NCI-H82 treated with DMSO at 0.1 percent for 48 hours (cell line): ENCODE results near the gene PGPEP1.
"Not testable (repeated sequence)": the region's sequence is repeated elsewhere in the genome, so short reads cannot be mapped to it uniquely, and the experiment has no call there.

Experiments
- DNase-seq: peaks from one replicate; lab custom pipeline; 2025; ENCODE audit not compliant: unreplicated experiment; lab: John Stamatoyannopoulos, UW

Gene PGPEP1

GRCh38 chr19:18389726-18390064 is 49.3 kb downstream of the PGPEP1 start:
- no peak for DNase-seq

GRCh38 chr19:18390065-18390907 is 49.9 kb downstream of the PGPEP1 start:
- DNase-seq: peak; percentile 74

DNA sequence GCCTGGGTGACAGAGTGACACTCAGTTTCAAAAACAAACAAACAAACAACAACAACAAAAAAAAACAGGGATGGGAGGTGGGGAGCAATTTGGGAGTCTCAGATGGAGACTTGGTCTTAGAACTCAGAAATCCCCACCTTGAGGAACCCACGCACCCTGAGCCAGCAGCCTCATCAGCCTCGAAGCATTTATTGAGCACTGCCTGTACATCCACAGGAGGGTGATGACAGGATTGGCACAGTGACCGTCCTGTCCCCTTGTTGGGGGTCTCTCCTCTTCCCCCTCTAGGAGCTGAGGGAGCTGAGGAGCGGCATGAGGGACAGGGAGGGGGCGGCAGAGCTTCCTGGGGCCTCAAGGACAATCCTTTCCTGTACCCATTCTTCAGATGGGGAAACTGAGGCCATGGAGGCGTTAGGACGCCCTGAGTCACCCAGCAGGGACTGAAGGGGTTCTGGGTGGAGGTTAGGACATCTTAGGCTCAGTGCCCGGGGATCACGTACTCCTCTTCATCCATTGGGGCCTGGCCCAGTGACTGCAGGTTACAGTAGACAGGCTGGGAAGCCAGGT is 51.2 kb downstream of the PGPEP1 start:
- no peak for DNase-seq

DNA sequence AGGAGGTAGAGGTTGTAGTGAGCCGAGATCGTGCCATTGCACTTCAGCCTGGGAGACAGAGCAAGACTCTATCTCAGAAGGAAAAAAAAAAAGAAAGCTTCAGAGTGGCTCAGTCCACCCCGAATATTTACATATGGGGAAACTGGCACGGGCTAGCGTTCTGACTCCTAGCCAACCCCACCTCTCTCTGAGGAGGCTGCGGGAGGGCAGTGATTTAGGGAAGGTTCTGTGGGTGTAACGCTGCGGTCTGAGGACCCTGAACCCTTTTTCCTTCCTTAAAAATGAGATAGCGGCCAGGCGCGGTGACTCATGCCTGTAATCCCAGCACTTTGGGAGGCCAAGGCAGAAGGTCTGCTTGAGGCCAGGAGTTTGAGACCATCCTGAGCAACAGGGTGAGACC is 52.0 kb downstream of the PGPEP1 start:
- DNase-seq: no peak

- DNase-seq: no peak
Measured at GRCh38 chr19:18392926-18393325, 52.5 kb downstream of the PGPEP1 start.

DNA sequence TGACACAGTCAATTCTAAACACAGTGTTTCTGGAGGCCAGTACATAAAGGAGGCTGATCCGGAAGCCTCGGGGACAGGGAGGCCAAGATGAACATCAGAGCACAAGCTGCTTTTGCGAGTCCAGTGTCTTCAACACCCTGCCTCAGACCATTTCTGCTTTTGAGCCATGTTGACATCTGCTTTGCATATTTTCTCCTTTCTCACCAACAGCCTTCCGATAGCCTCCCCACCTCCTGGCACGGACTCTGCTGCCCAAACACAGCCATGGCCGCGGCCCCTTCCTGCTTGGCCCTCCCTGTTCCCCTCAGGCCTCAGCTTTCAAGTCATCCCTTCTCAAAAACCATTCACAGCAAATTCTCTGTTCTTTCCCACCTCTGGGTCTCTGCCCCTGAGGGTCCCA is 53.4 kb downstream of the PGPEP1 start:
- DNase-seq: no peak

DNA sequence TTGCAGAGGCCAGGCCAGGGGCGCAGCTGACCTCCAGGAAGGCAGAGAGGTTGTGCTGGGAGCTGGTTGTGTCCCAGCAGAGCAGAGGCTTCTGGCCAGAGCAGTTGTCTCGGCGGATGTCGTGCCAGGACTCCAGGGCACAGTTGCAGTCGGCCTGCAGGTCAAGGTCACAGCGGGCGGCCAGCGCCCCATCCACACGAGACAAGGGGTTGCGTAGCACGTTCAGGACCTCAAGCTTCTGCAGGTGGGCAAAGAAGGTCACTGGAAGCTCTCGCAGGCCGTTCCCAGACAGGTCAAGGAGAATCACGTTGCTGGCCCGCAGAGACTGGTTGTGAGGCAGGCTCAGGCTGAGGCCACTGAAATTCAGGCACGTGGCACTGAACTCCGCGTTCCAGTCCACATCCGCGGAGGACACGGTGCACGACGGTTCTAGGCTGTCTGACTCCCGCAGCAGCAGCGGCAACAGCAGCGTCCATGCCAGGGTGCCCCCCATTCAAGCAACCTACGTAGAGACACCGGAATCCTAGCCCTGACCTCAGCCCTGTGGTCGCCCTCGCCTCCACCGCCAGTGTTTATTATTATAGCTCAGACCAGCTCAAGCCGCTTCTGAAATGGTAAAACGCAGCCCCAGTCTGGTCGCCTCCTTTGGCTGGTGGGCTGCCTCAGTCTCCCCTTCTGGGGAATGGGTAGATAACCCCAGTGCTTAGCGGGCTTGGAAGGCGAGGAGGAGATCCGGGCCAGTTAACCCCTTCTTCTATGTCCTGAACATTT is 56.3 kb downstream of the PGPEP1 start:
- DNase-seq: no peak

GRCh38 chr19:18397242-18398202 is 57.1 kb downstream of the PGPEP1 start, which contains the start of gene LRRC25:
Gene LRRC25, minus strand, starts transcription at chr19:18397622. Its CDS starts 659 bp downstream, at chr19:18396963.
- DNase-seq: no peak

DNA sequence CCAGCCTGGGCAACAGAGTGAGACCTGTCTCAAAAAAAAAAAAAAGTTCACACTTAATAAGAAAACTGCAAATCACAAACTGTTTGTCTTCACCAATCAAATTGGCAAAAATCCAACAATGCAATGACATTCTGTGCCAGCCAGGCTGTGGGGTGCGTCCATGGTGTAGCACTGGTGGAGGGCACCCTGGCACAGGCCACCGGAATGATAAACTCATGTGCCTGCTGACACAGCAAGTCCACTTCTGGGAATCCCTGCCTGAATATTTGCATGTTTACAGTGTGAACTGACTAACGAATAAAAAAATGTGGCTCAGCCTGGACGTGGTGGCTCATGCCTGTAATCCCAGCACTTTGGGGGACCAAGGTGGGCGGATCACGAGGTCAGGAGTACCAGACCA is 58.6 kb downstream of the PGPEP1 start:
- no peak for DNase-seq

DNA sequence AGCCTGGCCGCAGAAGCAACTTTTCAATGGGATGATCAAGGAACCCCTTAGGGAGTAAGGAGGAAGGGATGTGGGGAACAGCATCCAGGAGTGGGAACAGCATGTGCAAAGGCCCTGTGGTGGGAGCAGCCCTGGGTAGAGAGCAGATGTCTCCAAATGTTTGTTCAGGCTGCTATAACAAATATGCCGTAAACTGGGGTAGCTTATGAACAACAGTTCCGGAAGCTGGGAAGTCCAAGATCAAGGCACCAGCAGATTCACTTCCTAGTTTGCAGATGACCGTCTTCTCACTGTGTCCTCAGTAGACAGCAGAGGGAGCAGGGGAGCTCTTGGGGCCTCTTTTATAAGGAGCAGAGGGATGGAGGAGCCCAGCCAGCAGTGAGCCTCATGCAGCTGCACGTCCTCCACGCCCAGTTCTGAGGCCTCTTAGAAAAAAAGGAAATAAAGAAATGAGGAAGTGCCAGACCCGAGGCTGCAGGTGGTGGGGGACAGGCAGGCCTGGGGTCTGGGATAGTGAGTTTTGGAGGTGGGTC is 61.2 kb downstream of the PGPEP1 start:
- DNase-seq: no peak

GRCh38 chr19:18402455-18403248 is 62.3 kb downstream of the PGPEP1 start:
- not testable (repeated sequence) for DNase-seq

DNA sequence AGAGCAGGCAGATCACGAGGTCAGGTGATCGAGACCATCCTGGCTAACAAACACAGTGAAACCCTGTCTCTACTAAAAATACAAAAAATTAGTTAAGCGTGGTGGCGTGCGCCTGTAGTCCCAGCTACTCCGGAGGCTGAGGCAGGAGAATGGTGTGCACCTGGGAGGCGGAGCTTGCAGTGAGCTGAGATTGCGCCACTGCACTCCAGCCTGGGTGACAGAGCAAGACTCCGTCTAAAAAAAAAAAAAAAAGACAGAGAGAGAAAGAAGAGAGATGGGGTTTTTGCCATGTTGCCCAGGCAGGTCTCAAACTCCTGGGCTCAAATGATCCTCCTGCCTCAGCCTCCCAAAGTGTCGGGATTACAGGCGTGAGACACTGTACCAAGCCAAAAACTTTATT is 65.4 kb downstream of the PGPEP1 start:
- not testable (repeated sequence) for DNase-seq

DNA sequence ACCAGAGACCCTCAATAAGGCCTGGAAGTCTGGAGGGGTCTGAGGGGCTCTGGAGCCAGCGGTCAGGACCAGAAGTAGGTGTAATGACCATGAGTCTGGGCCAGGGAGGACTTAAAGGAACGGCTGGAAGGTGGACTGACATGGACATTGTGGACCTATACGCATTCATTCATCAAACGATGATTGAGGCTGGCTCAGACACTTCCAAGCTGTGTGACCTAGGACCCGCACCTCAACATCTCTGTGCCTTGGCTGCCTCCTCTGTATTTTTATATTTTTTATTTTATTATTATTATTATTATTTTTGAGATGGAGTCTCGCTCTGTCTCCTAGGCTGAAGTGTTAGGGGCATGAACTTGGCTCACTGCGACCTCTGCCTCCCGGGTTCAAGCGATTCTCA is 66.4 kb downstream of the PGPEP1 start:
- DNase-seq: no peak

DNA sequence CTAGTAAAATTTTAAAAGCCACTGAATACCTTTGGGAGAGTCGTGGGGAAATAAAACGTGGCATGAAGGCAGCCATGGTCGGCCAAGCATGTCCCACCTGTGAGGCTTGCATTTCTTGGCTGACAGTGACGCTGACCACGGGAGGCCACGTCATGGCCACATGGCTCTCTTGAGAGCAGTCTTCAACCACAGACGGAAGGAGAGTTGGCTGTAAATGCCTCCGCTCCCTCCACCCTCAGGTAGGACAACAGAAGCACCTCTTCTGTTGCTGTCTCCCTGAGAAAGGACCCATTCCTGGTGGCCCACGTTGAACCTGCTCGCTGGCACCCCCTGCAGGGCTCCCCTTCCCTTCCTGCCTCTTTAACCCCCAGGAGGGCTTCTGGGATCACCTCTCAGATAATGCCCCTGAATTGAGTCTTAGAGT is 67.7 kb downstream of the PGPEP1 start:
- peak; percentile 20 for DNase-seq

- DNase-seq: no peak
Measured at GRCh38 chr19:18412610-18413239, 72.3 kb downstream of the PGPEP1 start.

DNA sequence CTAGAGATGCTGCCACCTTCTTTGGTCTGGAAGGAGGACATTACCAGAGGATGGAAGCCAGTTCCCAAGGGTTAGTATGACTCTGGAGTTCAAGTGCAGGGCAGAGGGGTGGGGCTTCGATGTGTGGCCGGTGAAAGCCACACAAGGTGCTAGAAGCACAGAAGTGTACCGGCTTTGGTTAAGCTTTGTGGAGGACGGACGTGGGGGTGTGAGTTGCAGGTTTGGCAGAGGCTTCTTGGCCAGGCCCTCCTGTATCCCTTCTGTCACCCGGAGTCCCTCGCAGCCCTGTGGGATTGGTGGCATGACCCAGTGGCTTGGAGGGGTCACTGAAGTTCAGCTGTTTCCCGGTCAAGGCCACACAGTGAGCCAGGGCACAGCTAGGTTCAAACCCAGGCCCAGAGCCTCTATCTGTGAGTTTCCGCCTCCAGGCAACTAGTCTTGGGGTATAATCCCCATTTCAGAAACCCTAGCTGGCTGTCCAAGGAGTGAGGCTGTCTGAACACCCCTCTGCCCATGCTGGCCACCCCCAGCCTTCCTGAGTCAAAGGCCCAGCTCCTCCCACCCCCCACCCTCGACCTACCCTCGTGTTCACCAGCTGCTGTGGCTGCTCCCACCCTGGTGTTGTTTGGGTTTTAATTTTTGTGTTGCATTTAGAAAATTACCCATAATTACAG is 74.2 kb downstream of the PGPEP1 start:
- DNase-seq: peak; percentile 11

GRCh38 chr19:18415178-18415867 is 74.9 kb downstream of the PGPEP1 start:
- DNase-seq: no peak

DNA sequence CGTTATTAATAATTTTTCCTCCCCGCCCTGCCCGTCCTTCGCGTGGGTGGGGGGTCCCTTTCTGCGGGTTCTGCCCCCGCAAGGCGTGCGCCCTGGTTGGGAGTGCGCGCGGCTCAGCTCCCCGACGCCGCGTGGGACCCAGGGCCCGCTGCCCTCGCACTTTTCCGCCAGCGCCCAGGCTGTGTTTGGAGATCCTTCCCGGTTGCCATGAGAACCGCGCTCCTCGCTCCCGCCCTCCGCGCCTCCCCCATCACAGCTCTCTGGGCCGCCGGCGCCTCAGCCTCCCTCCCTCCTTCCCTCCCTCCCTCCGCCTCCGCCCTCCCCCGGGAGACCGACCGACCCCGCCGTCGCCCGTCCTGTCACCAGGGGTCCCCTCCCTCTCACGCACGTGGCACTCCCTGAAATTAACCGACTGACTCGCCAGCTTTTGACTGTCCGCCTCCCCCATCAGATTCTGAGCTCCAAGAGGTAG is 76.4 kb downstream of the PGPEP1 start:
- DNase-seq: peak; percentile 74
